ENCODE measurements around the gene BACE1-AS. TPM values are rescaled to one million over a fixed set of nuclear protein-coding genes. Genes with fewer than 3 reads are reported as not detected.
"Not testable (repeated sequence)": the region's sequence is repeated elsewhere in the genome, so short reads cannot be mapped to it uniquely, and the experiment has no call there.

The BACE1-AS gene
- total RNA-seq, 2 experiments from 2014 or later: 4.4 to 8.0 TPM

DNA sequence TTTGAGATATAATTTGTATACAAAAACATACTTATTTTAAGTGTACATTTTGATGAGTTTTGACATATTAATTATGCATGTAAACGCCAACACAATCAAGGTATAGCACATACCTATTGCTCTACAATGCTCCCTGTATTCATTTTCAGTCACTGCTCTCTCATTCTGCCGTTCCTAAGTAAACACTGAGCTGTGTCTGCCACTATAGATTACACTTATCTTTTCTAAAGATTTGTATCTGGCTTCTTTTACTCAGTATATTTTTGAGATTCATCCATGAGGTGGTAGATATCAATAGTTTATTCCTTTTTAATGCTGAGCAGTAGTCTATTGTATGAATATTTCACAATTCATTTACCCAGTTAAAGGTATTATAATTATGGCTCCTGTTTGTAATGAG lies 25.4 kb upstream of the BACE1-AS start:
- ChIA-PET POLR2A (no interaction called here), CTCF (ENCODE audit: unreplicated experiment) (no interaction called here)
- Histone ChIP-seq H2AFZ (ENCODE audit: low read length) (no peak overlapping the region), H3K27ac (ENCODE audit: low read depth, low read length, poor library complexity, severe bottlenecking) (no peak overlapping the region), H3K4me3 (ENCODE audit: low read depth, low read length, poor library complexity, severe bottlenecking) (no peak overlapping the region), H3K9me2 (ENCODE audit: insufficient read depth, low read length) (no peaks in the 10 kb centered on the region), H3K36me3 (ENCODE audit: insufficient read depth, low read length) (peaks cover 40% of the 10 kb centered on the region), H3K4me1 (ENCODE audit: insufficient read depth, low read length, poor library complexity, severe bottlenecking) (no peaks in the 10 kb centered on the region), H3K9me3 (ENCODE audit: low read length) (no peaks in the 10 kb centered on the region), H3K4me2 (ENCODE audit: low read length) (no peak overlapping the region), H4K20me1 (ENCODE audit: insufficient read depth, low read length) (no peaks in the 10 kb centered on the region), H3K79me2 (ENCODE audit: insufficient read depth, low read depth, low read length) (no peaks in the 10 kb centered on the region)
- intact Hi-C loops (cut with micrococcal nuclease; ENCODE audit: unreplicated experiment): no loop called here
- no peak for DNase-seq (ENCODE audit: low spot score)
- TF ChIP-seq, protein P1, sequence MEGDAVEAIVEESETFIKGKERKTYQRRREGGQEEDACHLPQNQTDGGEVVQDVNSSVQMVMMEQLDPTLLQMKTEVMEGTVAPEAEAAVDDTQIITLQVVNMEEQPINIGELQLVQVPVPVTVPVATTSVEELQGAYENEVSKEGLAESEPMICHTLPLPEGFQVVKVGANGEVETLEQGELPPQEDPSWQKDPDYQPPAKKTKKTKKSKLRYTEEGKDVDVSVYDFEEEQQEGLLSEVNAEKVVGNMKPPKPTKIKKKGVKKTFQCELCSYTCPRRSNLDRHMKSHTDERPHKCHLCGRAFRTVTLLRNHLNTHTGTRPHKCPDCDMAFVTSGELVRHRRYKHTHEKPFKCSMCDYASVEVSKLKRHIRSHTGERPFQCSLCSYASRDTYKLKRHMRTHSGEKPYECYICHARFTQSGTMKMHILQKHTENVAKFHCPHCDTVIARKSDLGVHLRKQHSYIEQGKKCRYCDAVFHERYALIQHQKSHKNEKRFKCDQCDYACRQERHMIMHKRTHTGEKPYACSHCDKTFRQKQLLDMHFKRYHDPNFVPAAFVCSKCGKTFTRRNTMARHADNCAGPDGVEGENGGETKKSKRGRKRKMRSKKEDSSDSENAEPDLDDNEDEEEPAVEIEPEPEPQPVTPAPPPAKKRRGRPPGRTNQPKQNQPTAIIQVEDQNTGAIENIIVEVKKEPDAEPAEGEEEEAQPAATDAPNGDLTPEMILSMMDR (conservative IDR thresholded peaks at IDR 0.05; ENCODE audit: low read length): no peak
- TF ChIP-seq EZH2phosphoT487 (IDR thresholded peaks at IDR 0.05; ENCODE audit: borderline replicate concordance, low read depth, low read length): no peak
- BruUV-seq (replicated peaks): no TSS peak

DNA sequence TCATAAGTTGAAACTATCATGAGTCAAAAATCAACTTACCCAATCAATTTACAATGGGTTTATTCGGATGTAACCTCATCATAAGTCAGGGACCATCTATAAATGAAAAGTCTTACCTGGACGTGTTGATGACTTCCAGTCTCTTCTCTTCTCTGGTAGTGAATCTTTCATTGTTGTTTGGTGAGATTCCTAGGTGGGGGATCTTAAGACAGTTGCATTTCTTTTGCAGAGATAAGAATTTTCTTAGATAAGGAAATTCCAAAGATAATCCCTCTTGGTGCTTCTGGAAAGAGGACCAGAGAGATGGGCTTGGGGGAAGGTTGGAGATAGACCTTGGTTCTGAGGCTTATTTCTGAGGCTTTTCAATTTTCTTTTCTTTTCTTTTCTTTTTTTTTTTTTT lies 21.3 kb upstream of the BACE1-AS start:
- TF ChIP-seq EZH2phosphoT487 (IDR thresholded peaks at IDR 0.05; ENCODE audit: borderline replicate concordance, low read depth, low read length): no peak
- TF ChIP-seq, protein P1 (conservative IDR thresholded peaks at IDR 0.05; ENCODE audit: low read length): no peak
- intact Hi-C loops (cut with micrococcal nuclease; ENCODE audit: unreplicated experiment): no loop called here
- no peak overlapping the region for H3K4me2 ChIP-seq (ENCODE audit: low read length)
- no peak overlapping the region for H3K27ac ChIP-seq (ENCODE audit: low read depth, low read length, poor library complexity, severe bottlenecking)
- CTCF ChIA-PET (ENCODE audit: unreplicated experiment): no interaction called here
- H3K4me3 ChIP-seq (ENCODE audit: low read depth, low read length, poor library complexity, severe bottlenecking): no peak overlapping the region
- no peaks in the 10 kb centered on the region for H3K9me3 ChIP-seq (ENCODE audit: low read length)
- H2AFZ ChIP-seq (ENCODE audit: low read length): no peak overlapping the region
- H3K79me2 ChIP-seq (ENCODE audit: insufficient read depth, low read depth, low read length): no peaks in the 10 kb centered on the region
- POLR2A ChIA-PET: interaction anchor here (0.7 kb wide), 1 partner anchor 97 kb away, joined by 5 read pairs; no protein-coding TSS in a partner anchor
- no peaks in the 10 kb centered on the region for H4K20me1 ChIP-seq (ENCODE audit: insufficient read depth, low read length)
- H3K4me1 ChIP-seq (ENCODE audit: insufficient read depth, low read length, poor library complexity, severe bottlenecking): no peaks in the 10 kb centered on the region
- DNase-seq (ENCODE audit: low spot score): no peak
- H3K9me2 ChIP-seq (ENCODE audit: insufficient read depth, low read length): no peaks in the 10 kb centered on the region
- BruUV-seq (replicated peaks): no TSS peak
- peaks cover 12% of the 10 kb centered on the region for H3K36me3 ChIP-seq (ENCODE audit: insufficient read depth, low read length)

DNA sequence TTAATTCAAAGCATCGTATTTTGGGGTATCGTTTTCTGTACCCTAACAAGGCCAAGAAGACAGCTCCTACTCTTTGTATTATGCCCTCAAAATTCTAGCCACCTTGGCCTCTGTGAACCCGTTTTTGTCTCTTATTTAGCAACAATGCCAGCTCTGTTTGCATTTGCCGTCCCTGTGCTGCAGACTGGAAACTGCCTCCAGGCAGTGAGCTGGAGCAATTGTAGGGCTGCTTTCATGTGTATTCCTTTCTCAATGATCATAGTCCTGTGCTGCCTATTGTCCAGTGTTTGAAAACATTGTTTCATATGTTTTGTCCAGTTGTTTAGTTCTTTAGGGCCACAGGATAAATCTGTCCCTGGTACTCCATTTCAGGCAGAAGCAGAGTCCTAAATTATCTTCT lies 19.9 kb upstream of the BACE1-AS start:
- Histone ChIP-seq H3K27ac (ENCODE audit: low read depth, low read length, poor library complexity, severe bottlenecking) (no peak overlapping the region), H4K20me1 (ENCODE audit: insufficient read depth, low read length) (no peaks in the 10 kb centered on the region), H3K4me2 (ENCODE audit: low read length) (no peak overlapping the region), H3K79me2 (ENCODE audit: insufficient read depth, low read depth, low read length) (no peaks in the 10 kb centered on the region), H3K9me3 (ENCODE audit: low read length) (no peaks in the 10 kb centered on the region), H2AFZ (ENCODE audit: low read length) (no peak overlapping the region), H3K4me3 (ENCODE audit: low read depth, low read length, poor library complexity, severe bottlenecking) (no peak overlapping the region), H3K9me2 (ENCODE audit: insufficient read depth, low read length) (no peaks in the 10 kb centered on the region), H3K4me1 (ENCODE audit: insufficient read depth, low read length, poor library complexity, severe bottlenecking) (no peaks in the 10 kb centered on the region), H3K36me3 (ENCODE audit: insufficient read depth, low read length) (peaks cover 4% of the 10 kb centered on the region; the same call in 1 of the 2 replicates)
- no peak for DNase-seq (ENCODE audit: low spot score)
- TF ChIP-seq, protein P1 (conservative IDR thresholded peaks at IDR 0.05; ENCODE audit: low read length): no peak
- no peak for TF ChIP-seq EZH2phosphoT487 (IDR thresholded peaks at IDR 0.05; ENCODE audit: borderline replicate concordance, low read depth, low read length)
- ChIA-PET CTCF (ENCODE audit: unreplicated experiment) (no interaction called here), POLR2A (interaction anchor here (1.0 kb wide), 1 partner anchor 498 kb away, joined by 4 read pairs; no protein-coding TSS in a partner anchor)
- BruUV-seq (replicated peaks): no TSS peak
- intact Hi-C loops (cut with micrococcal nuclease; ENCODE audit: unreplicated experiment): no loop called here

DNA sequence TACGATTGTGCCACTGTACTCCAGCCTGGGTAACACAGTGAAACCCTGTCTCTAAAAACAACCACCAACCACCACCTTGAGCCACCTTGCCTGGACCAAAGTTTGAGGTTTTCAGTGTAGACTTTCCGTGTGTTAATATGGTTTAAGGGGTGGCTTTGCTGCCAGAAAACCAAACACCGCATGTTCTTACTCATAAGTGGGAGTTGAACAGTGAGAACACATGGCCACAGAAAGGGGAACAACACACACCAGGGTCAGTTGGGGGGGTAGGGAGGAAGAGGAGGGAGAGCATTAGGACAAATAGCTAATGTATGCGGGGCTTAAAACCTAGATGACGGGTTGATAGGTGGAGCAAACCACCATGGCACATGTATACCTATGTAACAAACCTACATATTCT lies 19.0 kb upstream of the BACE1-AS start:
- H3K9me2 ChIP-seq (ENCODE audit: insufficient read depth, low read length); H3K4me2 ChIP-seq (ENCODE audit: low read length); H3K4me3 ChIP-seq (ENCODE audit: low read depth, low read length, poor library complexity, severe bottlenecking); CTCF ChIA-PET (ENCODE audit: unreplicated experiment); H3K4me1 ChIP-seq (ENCODE audit: insufficient read depth, low read length, poor library complexity, severe bottlenecking); H3K79me2 ChIP-seq (ENCODE audit: insufficient read depth, low read depth, low read length); H4K20me1 ChIP-seq (ENCODE audit: insufficient read depth, low read length); BruUV-seq (replicated peaks); H2AFZ ChIP-seq (ENCODE audit: low read length); intact Hi-C loops (cut with micrococcal nuclease; ENCODE audit: unreplicated experiment); H3K36me3 ChIP-seq (ENCODE audit: insufficient read depth, low read length); DNase-seq (ENCODE audit: low spot score); H3K9me3 ChIP-seq (ENCODE audit: low read length); H3K27ac ChIP-seq (ENCODE audit: low read depth, low read length, poor library complexity, severe bottlenecking): not testable (repeated sequence)
- POLR2A ChIA-PET: interaction anchor here (1.0 kb wide), 1 partner anchor 499 kb away, joined by 4 read pairs; no protein-coding TSS in a partner anchor
